HG03159 (cell line): ENCODE measurements around the gene PRR35.

Experiments
- ATAC-seq: cut with Tn5 transposase; IDR thresholded peaks from one replicate; pipeline ENCODE4 v1.9.1; 2021; ENCODE audit warnings: mild to moderate bottlenecking, moderate library complexity; ENCODE audit not compliant: unreplicated experiment

The PRR35 gene

DNA sequence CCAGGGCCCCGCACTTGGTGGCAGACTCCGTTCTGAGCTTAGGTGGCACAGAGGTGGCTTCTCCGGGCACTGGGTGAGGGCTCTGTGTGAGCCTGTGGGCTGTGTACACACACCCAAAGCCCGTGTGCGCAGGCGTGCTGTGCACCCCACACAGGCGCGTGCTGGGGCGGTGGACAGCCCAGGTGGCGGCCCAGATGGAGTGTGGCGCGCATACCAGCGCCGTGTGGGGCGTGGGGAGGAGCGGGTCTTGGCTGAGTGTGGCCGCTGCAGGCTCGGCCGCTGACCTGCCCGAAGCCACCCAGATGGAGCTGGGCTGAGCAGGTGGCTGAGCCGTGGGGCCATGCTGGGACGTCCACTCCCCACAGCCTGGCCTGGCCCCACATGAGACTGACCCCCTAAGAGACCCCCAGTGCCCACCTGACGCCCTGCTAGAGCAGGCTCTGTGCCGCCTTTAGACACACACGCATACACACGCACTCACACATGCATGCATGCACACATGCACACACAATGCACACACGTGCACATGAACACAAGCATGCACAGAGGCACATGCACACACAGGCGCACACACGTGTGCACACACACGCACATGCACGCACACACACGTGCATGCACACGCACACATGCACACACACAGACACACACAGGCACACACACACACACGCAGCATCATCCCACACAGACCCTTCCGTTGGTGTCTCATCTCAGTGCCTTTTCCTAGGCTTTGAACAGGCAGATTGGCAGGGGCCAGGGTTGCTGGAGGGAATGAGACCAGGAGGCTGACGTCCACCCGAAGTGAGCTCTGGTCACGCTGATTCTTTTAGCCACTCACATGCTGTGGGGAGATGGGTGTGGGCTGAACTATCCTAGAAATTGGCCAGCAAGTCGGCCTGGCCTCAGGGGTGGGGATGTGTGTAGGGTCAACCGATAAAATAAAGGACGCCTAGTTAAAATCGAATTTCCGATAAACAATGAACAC, 2.1 kb downstream of the PRR35 start:
- no peak for ATAC-seq

DNA sequence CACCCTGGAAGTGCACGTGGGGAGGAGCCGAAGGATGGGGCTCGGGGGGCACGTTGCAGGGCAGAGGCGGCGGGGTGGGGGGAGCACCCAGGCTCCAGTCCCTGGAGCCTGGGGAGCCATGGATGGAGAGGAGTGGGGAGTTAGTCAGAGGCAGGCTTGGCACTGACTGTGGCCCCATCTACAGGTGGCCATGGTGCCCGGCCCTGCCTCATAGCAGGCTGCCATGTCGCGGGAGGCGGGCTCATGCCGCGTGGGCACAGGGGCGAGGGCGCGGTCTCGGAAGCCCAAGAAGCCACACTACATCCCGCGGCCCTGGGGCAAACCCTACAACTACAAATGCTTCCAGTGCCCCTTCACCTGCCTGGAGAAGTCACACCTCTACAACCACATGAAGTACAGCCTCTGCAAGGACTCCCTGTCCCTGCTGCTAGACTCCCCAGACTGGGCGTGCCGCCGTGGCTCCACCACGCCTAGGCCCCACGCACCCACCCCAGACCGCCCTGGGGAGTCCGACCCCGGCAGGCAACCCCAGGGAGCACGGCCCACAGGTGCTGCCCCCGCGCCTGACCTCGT, 3.0 kb downstream of the PRR35 start:
- ATAC-seq = no peak

DNA sequence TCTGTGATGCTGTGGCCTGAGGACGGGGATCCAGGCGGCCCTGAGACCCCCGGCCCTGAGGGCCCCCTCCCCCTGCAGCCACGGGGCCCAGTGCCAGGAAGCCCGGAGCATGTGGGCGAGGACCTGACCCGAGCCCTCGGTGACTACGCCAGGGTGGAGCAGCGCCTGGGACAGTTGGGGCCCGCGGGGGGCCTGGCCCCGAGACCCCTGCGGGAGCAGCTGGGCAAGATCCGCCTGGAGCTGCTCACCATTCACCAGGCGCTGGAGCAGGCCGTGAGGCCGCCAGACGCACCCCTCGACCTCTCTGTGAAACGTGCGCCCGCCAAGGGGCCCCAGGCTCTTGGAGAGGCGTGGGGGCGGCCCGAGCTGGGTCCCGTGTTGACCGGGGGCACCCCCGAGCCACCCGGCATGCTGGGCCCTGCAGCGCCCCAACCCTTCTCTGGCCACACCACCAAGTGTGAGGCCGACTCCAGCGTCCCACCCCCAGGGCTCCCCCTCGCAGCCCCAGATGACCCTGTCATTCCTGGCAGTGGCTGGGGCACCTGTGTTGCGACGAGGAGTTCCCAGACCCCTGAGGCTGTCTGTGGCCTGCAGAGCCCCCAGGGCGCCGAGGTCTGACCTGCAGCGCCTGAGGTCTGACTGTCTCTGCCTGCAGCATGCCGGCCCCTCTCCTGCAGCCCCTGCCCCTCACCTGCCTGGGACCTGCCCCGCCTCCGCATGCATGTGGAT, 4.7 kb downstream of the PRR35 start:
- ATAC-seq = no peak

DNA sequence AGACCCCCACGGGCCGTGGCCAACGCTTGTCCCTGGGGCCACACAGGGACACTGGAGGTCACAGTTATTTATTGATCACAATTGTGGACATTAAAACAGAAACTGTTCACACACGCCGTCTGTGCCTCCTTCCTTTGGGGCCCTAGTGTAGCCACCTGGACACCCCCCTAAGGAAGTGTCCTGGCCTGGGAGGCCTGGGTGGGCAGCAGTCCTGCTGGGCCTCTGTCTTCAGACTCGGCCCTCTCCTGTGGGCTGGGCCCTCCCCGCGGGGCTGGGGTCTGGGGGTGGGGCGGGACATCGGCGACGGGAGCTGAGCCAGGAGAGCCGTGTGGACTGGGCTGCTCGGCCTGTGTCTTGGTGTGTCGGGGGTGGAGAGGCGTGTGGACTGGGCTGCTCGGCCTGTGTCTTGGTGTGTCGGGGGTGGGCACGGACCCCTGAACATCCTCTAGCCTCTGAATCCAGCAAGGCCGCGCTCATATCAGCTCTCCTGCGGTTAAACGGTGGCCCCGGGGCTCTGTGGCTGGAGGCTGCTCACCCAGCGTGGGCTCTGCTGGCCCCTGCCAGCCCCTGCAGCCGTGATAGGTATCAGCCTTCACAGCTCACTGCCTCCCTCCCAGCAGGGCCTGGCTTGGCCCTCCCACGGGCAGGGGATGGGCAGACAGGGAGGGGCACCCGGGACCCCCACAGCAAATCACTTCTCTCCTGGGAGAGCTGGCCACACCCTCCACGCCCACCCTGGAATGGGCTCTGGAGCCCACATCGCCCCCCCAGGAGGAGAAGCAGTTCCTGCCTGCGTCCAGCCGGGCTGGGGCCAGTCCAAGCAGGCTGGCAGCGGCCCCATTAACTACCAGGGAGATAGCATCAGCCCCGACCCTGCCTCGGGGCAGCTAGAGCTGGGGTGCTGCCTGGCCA, 5.5 kb downstream of the PRR35 start:
- ATAC-seq = no peak

DNA sequence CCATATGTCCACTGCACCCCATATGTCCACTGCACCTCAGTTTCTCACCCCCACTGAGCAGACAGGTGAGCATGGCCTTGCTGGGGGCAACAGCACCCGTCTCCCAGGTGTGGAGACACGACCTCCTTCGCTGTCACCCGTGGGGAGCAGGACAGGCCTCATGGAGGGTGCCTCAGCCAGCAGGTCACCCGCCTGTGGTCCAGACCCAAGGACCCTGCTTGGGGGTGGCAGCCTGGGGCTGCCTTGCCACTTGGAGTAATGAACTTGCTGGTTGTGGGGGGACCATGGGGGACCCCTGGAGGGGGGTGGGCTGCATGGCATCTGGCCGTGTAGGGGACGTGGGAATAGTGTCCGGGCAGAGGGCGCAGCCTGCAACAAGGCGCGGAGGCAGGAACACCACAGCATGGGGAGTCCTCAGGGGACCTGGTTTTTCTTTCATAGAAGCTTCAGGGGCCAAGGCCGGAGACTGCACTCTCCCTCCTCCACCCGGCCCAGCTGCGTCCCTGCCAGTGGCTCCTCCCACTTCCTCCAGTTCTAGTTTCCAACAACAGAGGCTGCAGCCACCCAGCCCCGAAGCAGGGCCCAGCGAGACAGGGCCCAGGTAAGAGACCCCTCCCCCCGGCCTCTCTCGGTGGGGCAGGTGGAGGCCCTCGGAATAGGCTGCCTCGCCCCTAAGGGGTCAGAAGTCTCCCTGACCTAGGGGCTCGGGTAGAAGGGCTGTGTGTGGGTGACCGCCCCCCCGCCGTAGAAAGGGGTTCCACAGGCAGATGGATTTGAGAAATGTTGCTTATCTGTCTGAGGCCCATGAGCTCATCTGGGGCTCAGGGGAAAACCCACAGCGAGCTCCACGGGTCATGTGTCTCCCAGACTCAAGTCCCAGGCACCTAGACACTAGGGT, 6.5 kb downstream of the PRR35 start, which contains the start of gene NHLRC4:
NHLRC4 (plus strand) TSS at position 531 of the 898 bp plus-strand sequence. CDS start 1,043 bp downstream, outside the sequence.
- ATAC-seq = no peak

DNA sequence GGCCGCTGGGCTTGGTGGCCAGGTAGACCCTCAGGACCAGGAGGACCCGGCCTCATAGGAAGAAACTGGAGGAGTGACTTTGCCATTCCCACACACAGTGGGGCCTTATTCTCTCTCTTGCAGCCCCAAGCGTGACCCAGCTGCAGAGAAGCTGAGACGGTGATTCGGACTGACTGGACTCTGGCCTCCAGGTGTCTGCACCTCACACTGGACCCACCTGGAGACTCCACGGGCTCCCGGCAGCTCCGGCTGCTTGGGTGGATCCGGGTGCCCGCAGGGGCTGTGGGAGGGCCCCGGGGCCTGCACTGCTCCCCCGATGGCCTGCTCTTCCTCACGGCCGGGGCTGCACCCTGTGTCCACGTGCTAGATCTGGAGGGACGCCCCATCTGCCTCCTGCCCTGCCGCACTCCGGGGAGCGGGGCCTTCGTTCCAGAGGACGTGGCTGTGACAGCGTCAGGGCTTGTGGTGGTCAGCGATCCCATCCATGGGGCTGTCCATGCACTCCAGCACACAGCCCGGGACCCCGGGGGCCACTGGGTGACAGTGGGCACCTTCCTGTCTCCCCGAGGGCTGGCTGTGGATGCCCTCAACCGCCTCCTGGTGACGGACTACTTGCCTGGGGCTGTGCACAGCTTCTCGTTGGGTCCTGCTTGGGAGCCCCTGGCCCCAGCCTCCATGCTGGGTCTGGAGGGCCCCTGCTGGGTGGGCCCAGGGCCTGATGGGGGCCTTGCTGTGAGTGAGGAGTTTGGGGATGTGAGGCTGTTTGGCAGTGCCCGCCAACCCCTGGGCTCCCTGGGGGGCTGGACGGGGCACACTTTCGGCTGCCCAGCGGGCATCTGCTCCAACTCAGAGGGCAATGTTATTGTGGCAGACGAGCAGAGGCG, 7.4 kb downstream of the PRR35 start:
- no peak for ATAC-seq

DNA sequence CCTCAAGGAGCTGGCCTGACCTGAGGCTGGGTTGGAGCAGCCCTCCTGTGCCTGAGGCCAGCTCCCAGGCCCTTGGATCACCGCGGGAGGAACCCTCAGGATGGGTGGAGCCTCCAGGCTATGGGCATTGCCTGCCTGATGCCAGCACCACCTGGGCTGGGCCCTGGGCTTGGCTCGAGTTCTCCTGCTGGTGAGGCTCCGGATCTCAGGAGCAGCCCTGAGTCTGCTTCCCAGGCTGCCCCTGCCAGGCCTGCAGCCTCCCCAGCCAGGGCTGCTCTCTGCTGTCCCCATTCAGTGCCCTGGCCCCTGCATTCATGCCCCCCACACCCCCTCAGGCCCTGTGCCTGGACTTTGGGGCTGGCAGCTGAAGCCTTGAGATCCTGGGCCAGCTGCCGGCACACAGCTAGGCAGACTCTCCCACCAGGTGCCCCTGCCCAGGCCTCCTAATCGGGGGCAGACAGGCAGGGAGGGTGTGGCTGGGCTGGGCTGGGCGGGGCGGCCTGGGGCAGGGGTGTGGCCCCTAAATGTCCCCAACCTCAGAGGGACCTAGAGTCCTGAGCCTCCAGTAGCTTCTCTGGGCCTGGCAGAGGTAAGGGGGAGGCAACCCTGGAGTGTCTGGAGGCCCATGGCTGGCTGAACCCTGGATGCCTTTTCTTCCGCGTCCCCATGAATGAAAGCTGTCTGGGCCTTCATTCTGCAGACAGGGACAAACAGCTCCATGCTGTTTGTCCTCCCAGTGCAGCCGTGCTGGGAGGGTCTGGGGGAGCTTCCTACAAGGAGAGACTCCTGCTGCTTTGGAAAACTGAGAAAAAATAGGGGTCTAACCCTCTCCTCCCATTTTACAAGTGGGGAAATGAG, 8.4 kb downstream of the PRR35 start:
- ATAC-seq = no peak

DNA sequence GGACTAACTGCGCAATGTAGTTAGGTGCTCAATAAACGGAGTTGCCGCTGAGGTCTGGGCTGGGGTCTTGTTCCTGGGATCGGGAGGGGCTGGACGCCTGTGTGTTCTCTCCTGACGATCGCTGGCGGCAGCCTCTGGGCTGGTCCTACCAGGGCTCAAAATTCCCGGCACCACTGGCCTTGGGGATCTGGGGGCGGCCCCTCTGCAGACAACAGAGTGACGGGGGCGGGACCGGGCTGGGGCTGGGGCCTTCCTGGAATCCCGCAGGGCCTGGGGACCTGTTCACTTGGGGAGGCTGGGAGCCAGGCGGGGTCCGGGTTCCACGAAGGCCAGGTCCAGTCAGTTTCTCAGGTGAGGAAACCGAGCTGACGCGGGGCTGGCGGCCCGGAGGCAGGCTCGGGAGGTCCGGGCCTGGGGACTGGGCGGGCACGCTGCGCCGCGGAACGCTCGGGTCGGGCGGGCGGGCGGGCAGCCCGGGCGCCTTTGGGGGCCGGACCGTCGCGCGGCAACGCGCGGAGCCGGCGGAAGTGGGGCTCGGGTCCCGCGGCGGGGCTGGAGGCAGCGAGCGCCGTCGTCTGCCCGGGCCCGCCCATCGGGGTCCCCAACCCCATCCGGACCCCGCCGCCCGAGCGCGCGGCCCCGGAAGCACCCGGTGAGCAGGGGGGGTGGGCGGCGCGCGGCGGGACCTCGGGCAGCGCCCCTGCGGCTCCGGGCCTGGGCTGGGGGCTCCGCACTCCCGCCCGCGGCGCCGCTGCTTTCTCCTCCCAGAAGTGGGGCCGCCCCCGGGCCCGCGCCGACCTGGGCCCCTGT, 9.5 kb downstream of the PRR35 start, which contains the start of gene PIGQ:
PIGQ (plus strand) TSS at position 524 of the 810 bp plus-strand sequence. CDS start 4,107 bp downstream, outside the sequence.
- peak; percentile 46 for ATAC-seq

DNA sequence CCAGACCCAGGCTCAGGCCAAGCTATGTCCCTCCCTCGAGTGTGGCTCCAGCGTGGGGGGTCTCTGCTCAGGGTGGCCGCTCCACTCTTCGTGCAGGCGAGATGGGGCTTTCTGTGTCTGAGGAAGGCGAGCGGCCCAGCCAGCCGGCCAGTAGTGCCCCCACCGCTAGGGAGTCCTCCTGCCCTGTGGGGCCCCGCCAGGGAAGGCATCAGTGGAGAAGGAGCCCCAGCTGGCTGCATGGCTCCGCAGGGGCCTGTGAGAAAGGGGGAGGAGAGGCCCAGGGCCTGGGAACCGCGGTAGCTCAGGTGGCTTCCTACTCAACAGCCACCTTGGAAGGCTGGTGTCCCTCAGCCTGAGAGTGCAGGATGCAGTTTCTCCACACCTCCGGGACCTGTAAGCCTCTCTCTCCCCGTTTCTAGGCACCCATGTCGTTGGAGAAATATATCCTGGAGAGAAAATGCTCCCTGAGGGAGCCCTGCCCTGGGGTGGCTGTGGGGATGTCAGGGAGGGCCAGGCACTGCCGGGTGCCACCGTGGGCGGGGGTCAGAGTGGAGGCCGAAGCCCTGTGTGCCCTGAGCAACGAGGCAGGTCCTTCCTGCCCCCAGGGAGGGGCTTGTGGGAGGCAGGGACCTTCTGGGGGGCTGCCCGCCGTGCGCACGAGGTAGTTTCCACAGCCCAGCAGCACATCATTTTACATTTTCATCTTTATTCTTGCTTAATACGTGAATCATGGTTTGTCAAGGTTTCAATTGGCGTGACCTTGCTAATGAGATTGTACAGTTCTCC, 12.9 kb downstream of the PRR35 start:
- no peak for ATAC-seq

DNA sequence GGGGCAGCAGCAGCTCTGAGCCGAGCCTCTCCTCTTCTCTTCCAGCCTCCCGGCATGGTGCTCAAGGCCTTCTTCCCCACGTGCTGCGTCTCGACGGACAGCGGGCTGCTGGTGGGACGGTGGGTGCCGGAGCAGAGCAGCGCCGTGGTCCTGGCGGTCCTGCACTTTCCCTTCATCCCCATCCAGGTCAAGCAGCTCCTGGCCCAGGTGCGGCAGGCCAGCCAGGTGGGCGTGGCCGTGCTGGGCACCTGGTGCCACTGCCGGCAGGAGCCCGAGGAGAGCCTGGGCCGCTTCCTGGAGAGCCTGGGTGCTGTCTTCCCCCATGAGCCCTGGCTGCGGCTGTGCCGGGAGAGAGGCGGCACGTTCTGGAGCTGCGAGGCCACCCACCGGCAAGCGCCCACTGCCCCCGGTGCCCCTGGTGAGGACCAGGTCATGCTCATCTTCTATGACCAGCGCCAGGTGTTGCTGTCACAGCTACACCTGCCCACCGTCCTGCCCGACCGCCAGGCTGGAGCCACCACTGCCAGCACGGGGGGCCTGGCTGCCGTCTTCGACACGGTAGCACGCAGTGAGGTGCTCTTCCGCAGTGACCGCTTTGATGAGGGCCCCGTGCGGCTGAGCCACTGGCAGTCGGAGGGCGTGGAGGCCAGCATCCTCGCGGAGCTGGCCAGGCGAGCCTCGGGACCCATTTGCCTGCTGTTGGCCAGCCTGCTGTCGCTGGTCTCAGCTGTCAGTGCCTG, 14.0 kb downstream of the PRR35 start:
- no peak for ATAC-seq

DNA sequence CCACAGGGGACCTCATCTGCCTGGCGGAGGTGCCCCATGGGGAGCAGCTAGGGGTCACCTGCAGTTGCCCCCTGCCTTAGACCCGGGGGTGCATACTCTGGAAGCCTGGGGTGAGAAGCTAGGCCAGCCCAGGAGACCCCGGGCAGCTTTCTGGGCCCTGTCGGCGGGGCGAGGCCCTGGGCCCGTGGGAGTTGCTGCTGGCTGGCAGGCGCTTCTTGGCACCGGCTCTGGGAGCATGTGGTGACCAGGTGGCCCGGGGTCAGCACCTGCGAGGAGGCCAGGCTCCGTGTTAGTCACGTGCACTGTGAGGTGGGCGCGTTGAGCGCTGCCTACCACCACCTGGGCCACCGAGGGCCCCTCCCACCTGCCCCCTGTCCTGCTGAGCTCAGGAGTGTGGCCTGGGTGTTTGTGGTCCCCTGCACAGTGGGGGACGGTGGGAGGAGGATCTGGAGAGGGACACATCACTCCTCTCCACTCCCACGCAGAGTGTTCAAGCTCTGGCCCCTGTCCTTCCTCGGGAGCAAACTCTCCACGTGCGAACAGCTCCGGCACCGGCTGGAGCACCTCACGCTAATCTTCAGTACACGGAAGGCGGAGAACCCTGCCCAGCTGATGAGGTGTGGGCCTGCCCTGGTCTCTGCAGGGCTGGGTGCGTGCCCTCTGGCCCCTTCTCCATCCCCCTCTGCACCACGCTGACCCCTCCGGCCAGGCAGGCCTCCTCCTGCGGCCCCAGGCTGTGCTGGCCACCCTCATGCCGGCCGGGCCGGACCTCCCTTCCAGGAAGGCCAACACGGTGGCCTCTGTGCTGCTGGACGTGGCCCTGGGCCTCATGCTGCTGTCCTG, 15.4 kb downstream of the PRR35 start:
- no peak for ATAC-seq

DNA sequence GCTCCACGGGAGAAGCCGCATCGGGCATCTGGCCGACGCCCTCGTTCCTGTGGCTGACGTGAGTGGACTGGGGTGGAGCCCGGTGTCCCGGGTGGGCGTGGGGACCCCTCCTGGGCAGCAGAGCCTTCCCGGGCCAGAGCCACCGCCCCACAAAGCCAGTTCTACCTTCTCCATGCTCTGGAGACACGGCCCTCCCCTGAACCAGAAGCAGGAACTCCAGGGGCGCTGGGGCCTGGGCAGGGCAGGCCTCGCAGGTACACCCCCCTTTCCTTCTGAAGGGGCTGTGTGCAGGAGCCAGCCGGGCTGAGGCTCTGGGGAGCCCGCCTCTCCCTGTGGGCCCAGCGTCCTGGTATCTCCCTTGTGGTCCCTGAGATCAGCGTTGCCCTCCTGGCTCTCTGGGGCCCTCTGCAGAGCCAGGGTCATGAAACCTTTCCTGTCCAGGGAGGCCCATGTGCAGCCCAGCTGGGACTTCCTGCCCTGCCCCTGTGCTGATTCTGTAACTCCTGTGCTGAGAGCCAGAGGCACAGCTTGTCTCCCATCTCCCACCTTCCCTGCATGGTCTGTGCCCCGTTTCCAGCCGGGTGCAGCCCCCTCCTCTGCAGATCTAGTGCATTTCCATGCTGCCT, 16.1 kb downstream of the PRR35 start:
- ATAC-seq = no peak

DNA sequence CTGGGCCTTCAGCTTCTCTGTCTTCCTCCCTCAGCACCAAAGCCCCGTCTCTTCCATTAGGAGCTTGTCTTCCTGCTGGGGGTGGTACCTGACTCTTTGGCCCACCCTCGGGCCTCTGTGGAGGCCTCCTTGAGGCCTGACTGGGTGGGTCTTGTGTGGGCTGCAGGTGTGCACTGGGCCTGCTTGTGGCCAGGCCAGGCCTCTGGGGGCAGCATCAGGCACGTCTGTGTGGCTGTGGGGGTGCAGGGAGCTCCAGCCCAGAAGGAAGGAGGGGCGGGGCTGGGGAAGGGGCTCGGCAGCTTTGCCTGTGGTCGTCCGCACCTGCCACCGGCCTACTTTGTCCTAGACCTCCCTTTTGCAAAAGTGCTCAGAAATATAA, 16.6 kb downstream of the PRR35 start:
- no peak for ATAC-seq

DNA sequence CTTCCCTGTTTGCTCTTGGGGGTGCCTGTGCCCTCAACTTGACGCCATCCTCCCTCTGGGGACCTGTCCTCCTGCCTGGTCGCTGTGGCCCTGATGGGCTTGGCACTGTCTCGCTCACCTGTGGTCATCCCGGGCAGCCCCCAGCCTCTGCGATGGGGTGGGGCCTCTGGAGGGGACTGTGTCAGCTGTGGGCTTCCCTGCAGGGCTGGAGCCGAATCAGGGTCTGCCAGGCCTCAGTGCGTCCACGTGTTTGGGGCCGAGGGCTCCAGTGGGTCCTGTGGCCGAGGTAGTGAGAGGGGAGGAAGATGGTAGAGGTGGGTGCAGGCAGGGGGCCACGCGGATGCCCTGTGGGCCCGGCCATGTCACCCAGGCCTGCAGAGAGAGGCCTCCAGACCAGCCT, 17.6 kb downstream of the PRR35 start:
- ATAC-seq = no peak
